Upper lobe of left lung (tissue), 4 donors: ENCODE measurements around the gene MYO18B.

Experiments used
- CTCF ChIP-seq, 6 experiments: fragments of 450-650 bp in 4 of 6; fragments of 200-600 bp in 2 of 6; sonication (generic) in 2 of 6; IDR thresholded peaks; one replicate each; pipeline ENCODE4 v1.5.1; 2016 to 2019; ENCODE audit warnings: antibody characterized with exemption in 6 of 6
- EP300 ChIP-seq, 4 donors: sonication (generic); formaldehyde crosslinking; IDR thresholded peaks; one replicate each; pipeline ENCODE4 v1.5.1; 2017; ENCODE audit warnings: antibody characterized with exemption in 4 of 4, control low read depth in 2 of 4
- POLR2AphosphoS5 ChIP-seq, 2 donors: sonication (generic); formaldehyde crosslinking; IDR thresholded peaks; one replicate each; pipeline ENCODE4 v1.5.1; 2017; ENCODE audit warnings: antibody characterized with exemption in 2 of 2

- TF ChIP-seq CTCF (IDR thresholded peaks at IDR 0.05) (no peak), EP300 (IDR thresholded peaks at IDR 0.05) (no peak), POLR2AphosphoS5 (IDR thresholded peaks at IDR 0.05) (no peak)
Measured at GRCh38 chr22:25822344-25822743, 80.4 kb downstream of the MYO18B start.
